ENCODE results near the gene GPR153.

Gene GPR153

DNA sequence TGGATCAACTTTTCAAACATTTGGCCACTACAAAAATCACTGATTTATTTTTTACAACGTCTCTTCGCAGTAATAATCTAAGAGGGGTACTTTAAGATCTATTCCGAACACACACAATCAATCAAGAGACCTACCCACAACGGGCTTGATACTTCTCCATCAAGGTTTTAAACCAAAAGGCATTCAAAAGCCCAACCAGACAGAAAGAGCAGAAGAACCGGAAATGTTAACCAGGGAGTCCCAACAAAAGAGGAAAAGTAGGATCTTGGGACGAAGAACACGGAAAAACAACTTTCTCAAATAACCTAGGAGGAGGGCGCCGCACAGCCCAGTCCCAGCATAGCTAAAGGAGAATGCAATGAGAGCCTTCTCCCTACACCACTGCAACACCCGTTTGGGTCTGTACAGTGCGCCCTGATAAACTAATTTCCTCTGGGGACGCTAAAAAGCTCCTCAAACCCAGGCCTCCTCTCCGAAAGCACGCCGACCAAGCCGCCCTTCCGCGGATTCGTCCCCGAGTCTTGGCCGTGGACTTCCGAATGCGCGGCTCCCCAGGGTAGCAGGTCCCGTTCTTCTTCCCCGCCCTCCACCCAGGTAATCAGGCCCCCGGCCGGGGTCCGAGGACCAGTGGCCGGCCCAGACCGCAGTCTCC lies 62.1 kb downstream of the GPR153 start:
- DNase-seq: no peak

DNA sequence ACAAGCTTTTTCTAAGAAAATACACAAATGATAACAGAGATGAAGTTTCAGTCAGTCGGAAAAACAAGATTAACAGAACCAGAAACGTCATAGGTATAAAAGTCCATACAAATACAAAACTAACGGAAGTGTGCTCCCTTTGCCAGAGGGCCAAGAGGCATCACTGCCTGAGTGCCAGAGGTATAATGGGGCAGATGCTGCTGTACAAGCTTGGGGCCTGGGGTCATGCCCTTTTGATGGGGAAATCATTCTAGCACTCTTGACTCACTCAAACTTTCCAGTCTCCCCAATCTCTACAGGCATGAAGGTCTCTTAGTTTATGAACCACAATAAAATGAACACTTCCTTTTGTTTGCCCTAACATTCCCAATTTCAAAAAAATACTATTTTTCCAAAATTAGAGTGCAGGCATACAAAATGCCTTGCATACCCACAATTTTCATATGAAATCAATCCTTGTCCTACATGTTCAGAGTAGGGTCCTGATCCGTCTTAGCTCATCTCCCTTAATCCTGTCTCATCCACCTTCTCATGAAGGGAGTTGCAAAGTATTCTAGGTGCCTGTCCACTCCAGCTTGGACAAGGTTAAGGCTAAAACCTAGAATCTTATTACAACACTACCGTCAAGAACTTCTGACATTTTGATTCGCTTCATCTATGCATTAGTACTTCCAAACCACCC lies 63.0 kb downstream of the GPR153 start:
- DNase-seq: no peak
